ENCODE results near the gene DSE.

DNA sequence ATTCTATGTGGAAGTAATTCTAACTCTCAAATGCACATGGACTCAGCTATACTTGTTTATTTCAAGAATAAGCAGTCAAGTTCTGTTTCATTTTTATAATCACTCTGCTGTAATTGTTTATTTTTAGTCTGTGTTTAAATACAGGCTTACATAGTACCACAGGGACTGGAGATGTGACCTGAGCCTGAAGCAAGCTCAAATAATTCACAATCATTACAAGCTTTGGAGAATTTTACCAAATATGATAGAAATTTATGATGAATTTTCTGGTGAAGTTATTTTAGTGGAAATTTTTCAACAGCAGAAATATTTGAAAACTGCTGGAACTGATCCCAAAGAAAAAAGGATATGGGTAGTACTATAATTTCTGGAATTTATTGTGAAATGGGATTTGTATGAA lies 41.6 kb upstream of the DSE start:
- TF ChIP-seq, protein P1, sequence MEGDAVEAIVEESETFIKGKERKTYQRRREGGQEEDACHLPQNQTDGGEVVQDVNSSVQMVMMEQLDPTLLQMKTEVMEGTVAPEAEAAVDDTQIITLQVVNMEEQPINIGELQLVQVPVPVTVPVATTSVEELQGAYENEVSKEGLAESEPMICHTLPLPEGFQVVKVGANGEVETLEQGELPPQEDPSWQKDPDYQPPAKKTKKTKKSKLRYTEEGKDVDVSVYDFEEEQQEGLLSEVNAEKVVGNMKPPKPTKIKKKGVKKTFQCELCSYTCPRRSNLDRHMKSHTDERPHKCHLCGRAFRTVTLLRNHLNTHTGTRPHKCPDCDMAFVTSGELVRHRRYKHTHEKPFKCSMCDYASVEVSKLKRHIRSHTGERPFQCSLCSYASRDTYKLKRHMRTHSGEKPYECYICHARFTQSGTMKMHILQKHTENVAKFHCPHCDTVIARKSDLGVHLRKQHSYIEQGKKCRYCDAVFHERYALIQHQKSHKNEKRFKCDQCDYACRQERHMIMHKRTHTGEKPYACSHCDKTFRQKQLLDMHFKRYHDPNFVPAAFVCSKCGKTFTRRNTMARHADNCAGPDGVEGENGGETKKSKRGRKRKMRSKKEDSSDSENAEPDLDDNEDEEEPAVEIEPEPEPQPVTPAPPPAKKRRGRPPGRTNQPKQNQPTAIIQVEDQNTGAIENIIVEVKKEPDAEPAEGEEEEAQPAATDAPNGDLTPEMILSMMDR (conservative IDR thresholded peaks at IDR 0.05), result no peak
- TF ChIP-seq ZFX (IDR thresholded peaks at IDR 0.05), result no peak

Measured in C4-2B (cell line).